ENCODE measurements around the gene KY.

The KY gene

DNA sequence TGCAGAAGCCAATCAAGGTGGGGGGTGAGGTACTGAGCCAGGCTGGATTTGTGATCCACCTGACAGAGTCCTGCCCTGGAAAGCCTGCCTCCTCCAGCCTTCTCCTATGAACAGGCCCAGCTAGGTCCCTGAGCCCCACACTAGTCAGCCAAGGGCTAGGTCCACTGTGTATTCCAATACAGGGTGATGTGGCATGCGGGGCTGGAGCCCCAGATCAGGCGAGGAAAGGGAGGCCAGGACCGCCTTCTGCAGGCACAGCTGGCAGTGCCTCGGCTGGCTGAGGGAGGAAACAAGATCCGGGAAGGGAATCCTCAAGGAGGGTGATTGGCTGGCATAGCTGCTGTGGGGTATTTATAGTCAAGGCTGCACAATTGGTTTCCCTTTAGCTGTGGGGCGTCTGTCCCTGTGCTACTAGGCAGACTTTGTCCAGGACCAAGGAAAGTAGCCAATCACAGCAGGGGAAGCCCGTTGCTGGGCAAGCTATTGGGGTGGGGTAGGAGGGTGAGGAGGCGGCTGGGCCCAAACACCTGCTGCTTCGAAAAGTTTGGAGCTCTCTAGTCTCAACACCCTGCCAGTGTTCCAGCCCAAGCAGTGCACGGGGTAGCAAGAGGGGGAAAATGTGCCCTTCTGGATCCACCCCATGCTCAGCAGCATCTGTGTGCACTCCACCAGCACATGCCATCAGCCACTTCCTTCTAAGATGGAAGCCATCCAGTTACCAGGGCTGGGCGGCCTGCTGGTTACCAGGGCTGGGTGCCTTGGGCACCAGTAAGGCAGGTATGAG, 5.9 kb downstream of the KY start:
- DNase-seq (ENCODE audit: low read depth), result no peak

DNA sequence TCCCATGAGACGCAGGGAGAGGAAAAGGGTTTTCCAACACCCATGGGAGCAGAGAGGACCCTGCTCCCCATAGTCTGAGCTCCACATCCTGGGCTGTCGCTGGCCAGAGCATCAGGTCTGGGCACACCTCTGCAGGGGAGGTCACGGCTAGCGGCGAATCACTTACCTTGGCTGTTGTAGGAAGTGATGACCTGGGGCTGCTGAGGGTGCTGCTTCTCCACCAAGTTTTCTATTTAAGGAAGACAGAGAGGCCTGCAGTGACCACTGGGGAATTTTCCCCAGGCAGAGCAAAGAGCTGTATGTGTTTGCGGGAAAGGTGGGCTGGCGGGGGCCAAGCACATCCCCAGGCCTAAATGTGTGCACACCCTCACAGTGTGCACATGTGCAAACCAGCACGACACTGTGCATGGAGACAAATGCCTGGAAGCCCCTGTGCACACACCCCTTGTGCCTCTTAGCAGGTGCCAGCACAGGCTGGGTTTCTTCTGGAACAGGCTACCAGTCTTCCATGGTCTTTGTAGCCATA, 7.6 kb downstream of the KY start:
- DNase-seq (ENCODE audit: low read depth), result no peak

- no peak for DNase-seq (ENCODE audit: low read depth)
Observed at GRCh38 chr3:134642445-134643149, 8.2 kb downstream of the KY start.

DNA sequence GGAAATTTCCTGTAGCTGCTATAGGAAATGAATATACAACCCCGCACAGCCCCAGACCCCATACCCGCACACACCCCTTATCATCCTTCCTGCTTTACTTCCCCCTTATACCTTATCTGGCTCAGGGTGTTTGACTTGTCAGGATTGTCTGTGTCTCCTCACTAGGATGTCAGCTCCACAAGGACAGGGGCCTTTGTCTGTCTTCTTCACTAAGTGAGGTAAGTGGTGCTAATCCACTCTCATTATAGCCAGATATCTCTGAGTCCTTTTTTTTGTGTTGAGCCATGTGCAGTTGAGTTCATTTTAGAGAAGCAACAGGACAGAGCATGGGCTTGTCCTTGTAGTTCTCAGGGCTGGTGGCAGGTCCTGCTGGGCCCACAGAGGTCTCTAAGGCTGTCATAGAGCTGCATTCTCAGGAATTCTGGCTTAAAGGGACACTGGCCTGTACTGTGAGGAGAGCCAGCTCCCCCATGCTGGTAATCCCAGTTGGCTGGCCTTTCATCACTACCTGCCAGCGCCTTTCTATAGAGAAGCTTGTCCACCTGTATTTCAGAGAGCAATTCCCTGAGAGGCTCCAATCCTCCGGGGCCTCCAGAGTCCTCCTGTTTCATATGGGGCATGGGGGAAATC, 9.0 kb downstream of the KY start:
- DNase-seq (ENCODE audit: low read depth), result no peak

- DNase-seq (ENCODE audit: low read depth), result peak; percentile 17
Observed at GRCh38 chr3:134640872-134641470, 9.9 kb downstream of the KY start.

DNA sequence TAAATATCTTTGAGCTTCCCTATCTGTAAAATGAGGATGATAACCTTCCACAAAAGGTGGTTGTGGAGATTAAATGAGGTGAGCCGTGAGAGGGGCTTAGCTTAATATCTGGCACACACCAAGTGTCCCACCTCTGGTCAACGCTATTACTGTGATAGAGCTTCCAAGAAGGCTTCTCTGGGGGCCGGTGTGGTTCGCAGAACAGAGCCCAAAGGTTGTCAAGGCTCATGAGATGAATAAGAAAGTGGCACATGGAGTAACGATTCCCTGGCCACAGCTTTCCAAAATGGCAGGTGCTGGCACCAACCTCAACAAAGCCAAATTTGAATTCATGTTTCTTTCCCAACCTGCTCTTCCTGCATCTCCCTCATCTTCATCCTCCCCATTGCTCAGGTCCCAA, 10.4 kb downstream of the KY start:
- no peak for DNase-seq (ENCODE audit: low read depth)

- no peak for DNase-seq (ENCODE audit: low read depth)
Observed at GRCh38 chr3:134638385-134639030, 12.3 kb downstream of the KY start.

- no peak for DNase-seq (ENCODE audit: low read depth)
Observed at GRCh38 chr3:134636406-134636805, 14.4 kb downstream of the KY start.

- no peak for DNase-seq (ENCODE audit: low read depth)
Observed at GRCh38 chr3:134630506-134630905, 20.3 kb downstream of the KY start.

DNA sequence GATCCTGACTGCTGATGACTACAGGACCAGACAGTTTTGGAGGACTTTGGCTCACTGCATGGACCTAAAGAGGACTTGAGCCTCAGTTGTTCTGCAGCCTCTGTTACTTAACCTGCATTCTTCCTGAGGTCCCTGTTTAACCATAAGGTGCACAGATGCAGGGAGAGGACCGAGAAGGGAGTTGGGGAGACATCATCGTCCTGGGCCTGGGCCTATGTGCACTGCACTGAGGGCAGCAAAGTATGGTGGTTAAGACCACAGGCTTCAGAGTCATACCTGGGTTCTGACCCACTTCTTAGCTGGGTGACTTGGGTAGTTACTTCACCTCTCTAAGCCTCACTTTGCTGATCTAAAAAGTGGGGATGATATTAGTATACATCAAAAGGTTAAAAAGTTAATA, 21.9 kb downstream of the KY start:
- DNase-seq (ENCODE audit: low read depth), result no peak

DNA sequence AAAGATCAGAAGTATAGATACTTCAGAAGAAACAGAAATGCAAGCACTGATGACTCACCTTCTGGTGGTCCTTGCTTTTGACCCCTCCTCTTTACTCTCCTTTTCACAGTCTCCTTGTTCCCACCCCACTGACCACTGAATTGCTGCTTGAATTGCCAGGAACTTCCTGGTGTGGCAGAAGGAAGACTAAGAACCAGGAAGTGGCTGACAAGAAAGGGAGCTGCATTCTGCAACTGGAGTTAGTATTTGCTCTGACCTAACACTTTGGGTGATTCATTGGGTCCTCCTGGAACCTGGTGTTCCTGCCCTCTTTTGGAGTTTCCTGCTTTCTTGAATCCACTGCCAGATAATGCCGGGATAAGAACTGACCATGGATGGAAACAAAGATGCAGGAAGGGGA, 23.0 kb downstream of the KY start:
- no peak for DNase-seq (ENCODE audit: low read depth)

DNA sequence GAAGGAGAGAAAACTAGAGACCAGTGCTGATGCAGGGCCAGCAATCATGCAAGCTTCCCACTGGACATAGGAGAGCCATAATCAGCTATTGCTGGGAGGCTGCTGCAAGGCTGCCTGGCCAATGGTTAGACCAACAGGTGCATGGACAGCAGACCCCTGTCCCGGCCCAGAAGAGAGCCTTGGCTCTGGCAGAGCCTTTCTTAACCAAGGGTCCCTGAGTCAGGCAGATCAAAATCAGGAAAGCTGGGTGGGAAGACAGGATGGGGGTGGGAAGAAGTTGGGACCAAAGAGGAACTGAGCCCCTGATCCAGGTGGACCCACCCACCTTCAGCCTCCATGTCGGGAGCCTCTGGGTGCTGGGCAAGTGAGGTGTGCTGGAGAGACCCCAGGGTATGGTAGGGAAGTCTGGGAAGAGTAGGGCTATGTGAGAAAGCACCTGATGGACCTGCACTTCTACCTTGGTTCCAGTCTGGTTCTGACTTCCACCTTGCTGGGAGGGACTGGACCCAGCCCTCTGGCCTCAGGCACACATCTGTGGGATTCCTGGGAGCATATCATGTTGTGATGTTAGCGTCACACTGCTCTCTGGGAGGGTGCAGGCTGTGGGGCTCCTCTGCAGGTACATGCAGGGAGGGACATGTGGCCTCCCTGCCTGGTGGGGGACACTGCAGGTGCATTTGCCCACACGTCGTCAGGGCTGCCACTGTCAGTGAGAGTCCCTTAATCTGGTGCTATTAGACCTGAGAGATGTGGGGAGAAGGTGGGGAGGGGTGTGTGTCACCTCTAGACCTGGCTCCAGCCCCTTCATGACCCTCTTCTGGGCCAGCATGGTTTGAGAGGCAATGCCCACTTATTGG, 24.7 kb downstream of the KY start:
- DNase-seq (ENCODE audit: low read depth), result no peak

- DNase-seq (ENCODE audit: low read depth), result no peak
Observed at GRCh38 chr3:134625462-134625861, 25.4 kb downstream of the KY start.

- DNase-seq (ENCODE audit: low read depth), result no peak
Observed at GRCh38 chr3:134624537-134625287, 26.1 kb downstream of the KY start.

DNA sequence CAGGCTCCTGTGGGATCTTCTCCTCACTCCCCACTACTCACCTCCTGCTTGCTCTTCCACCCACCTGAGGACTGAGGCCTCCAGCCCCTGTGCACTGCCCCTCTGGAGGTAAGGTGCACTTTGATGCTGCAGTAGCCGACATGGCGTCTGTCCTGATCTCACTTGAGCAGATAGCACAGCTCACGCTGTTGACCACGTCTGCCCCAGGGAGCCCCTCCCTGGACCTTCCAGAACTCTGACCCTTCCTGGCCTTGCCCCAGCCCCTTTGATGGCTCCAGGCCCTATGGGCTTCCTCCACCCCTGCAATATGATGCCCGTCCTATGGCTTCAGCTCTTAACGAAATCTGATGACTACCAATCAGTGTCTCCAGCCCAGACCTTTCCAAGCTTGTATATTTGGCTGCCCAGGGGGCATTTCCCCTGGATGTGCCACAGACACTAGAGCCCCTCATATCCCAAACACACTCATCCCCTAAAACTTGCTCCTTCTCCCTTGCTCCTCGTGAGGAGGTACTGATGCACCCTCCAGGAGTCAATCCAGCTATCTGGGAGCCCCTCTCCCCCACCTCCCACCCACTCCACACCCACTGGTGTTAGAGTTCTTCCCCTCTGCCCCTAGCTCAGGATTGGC, 27.1 kb downstream of the KY start:
- DNase-seq (ENCODE audit: low read depth), result no peak

DNA sequence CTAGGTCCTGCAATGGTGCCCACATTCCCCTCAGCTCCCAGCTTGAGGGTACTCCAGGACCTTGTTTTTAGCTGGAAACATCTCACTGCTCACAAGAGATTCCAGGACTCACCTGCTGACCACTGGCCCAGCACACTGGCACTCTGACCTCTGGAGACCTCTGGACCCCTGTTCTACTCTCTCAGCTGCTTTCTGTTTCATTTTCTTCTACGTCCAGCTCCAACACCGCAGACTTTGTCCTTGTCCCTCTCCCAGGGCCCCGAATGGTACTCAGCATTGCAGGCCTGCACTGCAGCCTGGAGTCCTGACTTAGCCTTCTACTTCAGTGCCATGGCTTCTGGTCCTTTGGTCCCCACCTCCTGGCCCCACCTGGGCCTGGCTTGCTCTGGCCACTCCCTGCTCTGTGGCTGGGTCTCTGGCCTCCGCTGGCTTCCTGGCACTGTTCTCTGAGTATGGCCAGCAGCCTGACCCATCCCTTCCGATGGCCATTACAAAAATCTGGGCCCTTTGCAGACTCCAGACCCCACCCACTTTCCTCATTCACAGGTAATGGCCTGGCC, 27.9 kb downstream of the KY start:
- no peak for DNase-seq (ENCODE audit: low read depth)

GRCh38 chr3:134621854-134622253, 29.0 kb downstream of the KY start:
- no peak for DNase-seq (ENCODE audit: low read depth)

DNA sequence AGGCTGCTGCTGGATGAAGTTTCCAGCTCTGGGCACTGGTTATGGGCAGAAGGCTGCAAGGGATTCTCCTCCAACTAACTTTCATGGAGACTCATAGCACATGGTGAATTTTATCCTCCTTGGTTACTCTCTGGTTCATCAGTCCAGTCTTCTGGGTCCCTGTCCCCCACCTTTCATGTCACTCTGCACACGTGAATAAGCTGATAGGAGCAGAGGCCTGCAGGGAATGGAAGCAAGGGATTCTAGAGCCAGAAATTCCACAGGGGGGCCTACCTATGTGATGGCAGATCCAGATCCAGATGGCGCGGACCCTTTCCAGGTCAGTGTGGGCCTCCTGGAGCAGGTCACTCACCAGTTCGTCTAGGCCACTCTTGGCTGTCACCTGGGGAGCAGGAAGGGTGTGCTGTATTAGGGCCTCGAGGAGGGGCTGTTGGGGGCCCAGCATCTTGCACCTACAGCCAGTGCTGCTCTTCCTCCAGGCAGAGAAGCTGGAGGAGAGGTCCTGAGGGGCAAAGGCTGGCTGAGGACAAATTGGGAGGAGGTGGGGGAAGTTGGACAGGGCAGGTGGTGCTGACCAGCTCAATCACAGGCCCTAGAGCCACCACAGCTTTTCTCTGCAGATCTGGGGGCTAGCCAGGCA, 30.2 kb downstream of the KY start:
- no peak for DNase-seq (ENCODE audit: low read depth)

DNA sequence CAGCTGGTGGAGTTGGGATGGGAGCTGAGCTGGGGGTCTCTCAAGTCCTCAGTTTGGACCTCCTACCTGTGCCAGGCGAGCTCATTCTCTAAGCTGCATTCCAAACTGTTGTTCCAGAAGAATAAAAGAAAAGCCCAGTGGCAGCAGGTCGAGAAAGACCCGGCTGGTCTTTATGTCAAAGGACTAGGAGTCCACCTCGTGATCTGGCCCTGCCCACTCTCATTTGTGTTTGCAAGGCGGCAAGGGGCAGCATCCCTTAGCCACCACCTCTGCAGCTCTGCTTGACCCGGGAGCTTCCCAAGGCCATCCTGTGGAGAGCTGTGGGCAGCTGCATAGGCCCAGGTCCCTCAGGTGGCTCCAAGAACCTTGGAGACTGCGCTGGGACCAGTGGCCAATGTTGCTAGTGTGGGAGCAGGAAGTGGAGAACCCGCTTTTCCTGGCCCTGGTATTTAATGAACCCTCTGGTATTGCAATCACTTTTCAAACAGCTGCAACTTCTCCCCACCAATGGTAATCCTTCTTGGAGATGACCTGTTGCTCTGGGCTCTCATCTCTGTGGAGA, 30.9 kb downstream of the KY start:
- no peak for DNase-seq (ENCODE audit: low read depth)
